CD4-positive, alpha-beta T cell treated with Interleukin-6 for 4 hours (primary cell): Measurements from ENCODE around the gene CACTIN.

Experiments
- DNase-seq: peaks from one replicate; pipeline ENCODE4 v3.0.0-alpha.2; 2020; ENCODE audit warnings: mixed read lengths

The CACTIN gene

GRCh38 chr19:3608079-3608641 is 18.4 kb downstream of the CACTIN start:
- DNase-seq, result no peak

- DNase-seq, result no peak
These were observed 19.1 kb downstream of the CACTIN start for GRCh38 chr19:3607303-3608078.

- peak; percentile 72 for DNase-seq
These were observed 19.8 kb downstream of the CACTIN start, which contains the start of gene TBXA2R for GRCh38 chr19:3606690-3607289. Gene TBXA2R (minus strand): TSS chr19:3606875. CDS start chr19:3600634, 6,241 bp downstream.

GRCh38 chr19:3606174-3606689 is 20.4 kb downstream of the CACTIN start:
- peak; percentile 55 for DNase-seq

GRCh38 chr19:3605770-3606169 is 20.8 kb downstream of the CACTIN start:
- DNase-seq, result no peak

GRCh38 chr19:3605361-3605760 is 21.2 kb downstream of the CACTIN start:
- no peak for DNase-seq

- DNase-seq, result peak; percentile 47
These were observed 21.6 kb downstream of the CACTIN start for GRCh38 chr19:3604987-3605343.

- DNase-seq, result no peak
These were observed 22.2 kb downstream of the CACTIN start for GRCh38 chr19:3604227-3604986.

GRCh38 chr19:3603121-3603811 is 23.3 kb downstream of the CACTIN start:
- no peak for DNase-seq

GRCh38 chr19:3601021-3601420 is 25.6 kb downstream of the CACTIN start:
- DNase-seq, result no peak

- DNase-seq, result no peak
These were observed 26.8 kb downstream of the CACTIN start for GRCh38 chr19:3599776-3600187.

GRCh38 chr19:3595521-3596061 is 31.0 kb downstream of the CACTIN start:
- no peak for DNase-seq

- DNase-seq, result no peak
These were observed 33.4 kb downstream of the CACTIN start for GRCh38 chr19:3593156-3593555.

- DNase-seq, result no peak
These were observed 34.5 kb downstream of the CACTIN start for GRCh38 chr19:3591876-3592613.

- DNase-seq, result no peak
These were observed 35.5 kb downstream of the CACTIN start for GRCh38 chr19:3590991-3591659.

- DNase-seq, result no peak
These were observed 36.6 kb downstream of the CACTIN start for GRCh38 chr19:3589949-3590348.

- no peak for DNase-seq
These were observed 37.2 kb downstream of the CACTIN start for GRCh38 chr19:3589439-3589838.

- no peak for DNase-seq
These were observed 39.8 kb downstream of the CACTIN start for GRCh38 chr19:3586707-3587346.

GRCh38 chr19:3586127-3586626 is 40.4 kb downstream of the CACTIN start:
- peak; percentile 69 for DNase-seq
